ENCODE measurements around the gene ZFYVE28. TPM values are rescaled to one million over a fixed set of nuclear protein-coding genes. Genes with fewer than 3 reads are reported as not detected.

ZFYVE28 gene
- total and polyA plus RNA-seq, 12 donors: 4.3 to 24.6 (median 16.0) TPM

GRCh38 chr4:2354760-2355159 lies 63.7 kb downstream of the ZFYVE28 start:
- Histone ChIP-seq H3K27me3 (no peaks in the 10 kb centered on the region), H3K36me3 (replicated peaks in 1 of 2) (no peaks in the 10 kb centered on the region), H3K4me3 (no peak overlapping the region), H3K4me1 (replicated peaks in 1 of 2) (peaks cover 5 to 11% of the 10 kb centered on the region in 2 donors), H3K9me3 (replicated peaks in 1 of 3) (no peaks in the 10 kb centered on the region), H3K27ac (no peak overlapping the region)
- WGBS, 4 donors: 90 to 95% (median 93%) methylated on average over 9 of the region's 9 CpGs
- intact Hi-C loops (cut with DNase I): no loop called here
- DNase-seq: peak in 2 of 7 donors; percentile 6 to 9
- TF ChIP-seq CTCF (IDR thresholded peaks at IDR 0.05) (no peak), POLR2A (IDR thresholded peaks at IDR 0.05) (no peak)

GRCh38 chr4:2354118-2354517 lies 64.3 kb downstream of the ZFYVE28 start:
- peak in 1 of 6 experiments; percentile 19 for TF ChIP-seq CTCF (IDR thresholded peaks at IDR 0.05)
- TF ChIP-seq POLR2A (IDR thresholded peaks at IDR 0.05): no peak
- H3K27me3 ChIP-seq: no peaks in the 10 kb centered on the region
- H3K9me3 ChIP-seq (replicated peaks in 1 of 3): no peaks in the 10 kb centered on the region
- DNase-seq: peak in 2 of 7 donors; percentile 13 to 14
- peaks cover 5 to 11% of the 10 kb centered on the region in 2 donors for H3K4me1 ChIP-seq (replicated peaks in 1 of 2)
- H3K36me3 ChIP-seq (replicated peaks in 1 of 2): no peaks in the 10 kb centered on the region
- WGBS, 4 donors: 85 to 92% (median 90%) methylated on average over 6 of the region's 6 CpGs
- no peak overlapping the region for H3K27ac ChIP-seq
- intact Hi-C loops (cut with DNase I): no loop called here
- no peak overlapping the region for H3K4me3 ChIP-seq

GRCh38 chr4:2353222-2354107 lies 65.0 kb downstream of the ZFYVE28 start:
- Histone ChIP-seq H3K4me3 (no peak overlapping the region), H3K27ac (no peak overlapping the region)
- peak in 5 of 7 donors; percentile 3 to 69 (median 18) for DNase-seq

More at GRCh38 chr4:2353222-2354107, 65.0 kb downstream of the ZFYVE28 start:
- peaks cover 5 to 11% of the 10 kb centered on the region in 2 donors for H3K4me1 ChIP-seq (replicated peaks in 1 of 2)
- intact Hi-C loops (cut with DNase I): no loop called here
- 67 to 85% (median 80%) methylated on average over 10 to 30 of the region's 30 CpGs for WGBS, 4 donors
- no peaks in the 10 kb centered on the region for H3K27me3 ChIP-seq
- TF ChIP-seq POLR2A (IDR thresholded peaks at IDR 0.05): no peak
- TF ChIP-seq CTCF (IDR thresholded peaks at IDR 0.05): no peak
- H3K9me3 ChIP-seq (replicated peaks in 1 of 3): no peaks in the 10 kb centered on the region
- H3K36me3 ChIP-seq (replicated peaks in 1 of 2): no peaks in the 10 kb centered on the region

Measured in adrenal gland (tissue), 12 donors.